ENCODE data around the gene IMPG1. TPM values are rescaled to one million over a fixed set of nuclear protein-coding genes. Genes with fewer than 3 reads are reported as not detected.

The IMPG1 gene
- total RNA-seq, 4 donors from 2014 or later: not detected

DNA sequence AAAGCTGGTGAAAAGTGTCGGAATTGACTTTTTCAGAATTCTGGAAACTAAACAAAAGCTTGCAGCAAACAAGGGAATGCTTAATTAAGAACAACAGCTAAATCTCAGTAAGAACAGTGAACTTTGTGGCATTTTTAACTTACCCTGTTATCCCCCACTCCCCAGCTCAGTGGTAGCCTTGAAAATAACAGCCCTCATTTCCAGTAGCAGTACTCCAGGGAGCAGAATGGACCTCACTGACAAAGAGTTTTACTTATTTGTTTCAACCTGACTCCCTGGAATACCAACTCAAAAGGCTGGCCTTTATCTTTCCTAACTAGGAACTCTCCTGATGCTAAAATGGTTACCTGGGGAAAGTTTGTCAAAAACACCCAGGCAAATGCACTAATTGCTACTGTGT is 108.9 kb downstream of the IMPG1 start:
- DNase-seq (ENCODE audit: low spot score) (no peak), ATAC-seq (ENCODE audit: low FRiP score) (no peak)
- TF ChIP-seq, protein P1, sequence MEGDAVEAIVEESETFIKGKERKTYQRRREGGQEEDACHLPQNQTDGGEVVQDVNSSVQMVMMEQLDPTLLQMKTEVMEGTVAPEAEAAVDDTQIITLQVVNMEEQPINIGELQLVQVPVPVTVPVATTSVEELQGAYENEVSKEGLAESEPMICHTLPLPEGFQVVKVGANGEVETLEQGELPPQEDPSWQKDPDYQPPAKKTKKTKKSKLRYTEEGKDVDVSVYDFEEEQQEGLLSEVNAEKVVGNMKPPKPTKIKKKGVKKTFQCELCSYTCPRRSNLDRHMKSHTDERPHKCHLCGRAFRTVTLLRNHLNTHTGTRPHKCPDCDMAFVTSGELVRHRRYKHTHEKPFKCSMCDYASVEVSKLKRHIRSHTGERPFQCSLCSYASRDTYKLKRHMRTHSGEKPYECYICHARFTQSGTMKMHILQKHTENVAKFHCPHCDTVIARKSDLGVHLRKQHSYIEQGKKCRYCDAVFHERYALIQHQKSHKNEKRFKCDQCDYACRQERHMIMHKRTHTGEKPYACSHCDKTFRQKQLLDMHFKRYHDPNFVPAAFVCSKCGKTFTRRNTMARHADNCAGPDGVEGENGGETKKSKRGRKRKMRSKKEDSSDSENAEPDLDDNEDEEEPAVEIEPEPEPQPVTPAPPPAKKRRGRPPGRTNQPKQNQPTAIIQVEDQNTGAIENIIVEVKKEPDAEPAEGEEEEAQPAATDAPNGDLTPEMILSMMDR (IDR thresholded peaks at IDR 0.05): no peak

DNA sequence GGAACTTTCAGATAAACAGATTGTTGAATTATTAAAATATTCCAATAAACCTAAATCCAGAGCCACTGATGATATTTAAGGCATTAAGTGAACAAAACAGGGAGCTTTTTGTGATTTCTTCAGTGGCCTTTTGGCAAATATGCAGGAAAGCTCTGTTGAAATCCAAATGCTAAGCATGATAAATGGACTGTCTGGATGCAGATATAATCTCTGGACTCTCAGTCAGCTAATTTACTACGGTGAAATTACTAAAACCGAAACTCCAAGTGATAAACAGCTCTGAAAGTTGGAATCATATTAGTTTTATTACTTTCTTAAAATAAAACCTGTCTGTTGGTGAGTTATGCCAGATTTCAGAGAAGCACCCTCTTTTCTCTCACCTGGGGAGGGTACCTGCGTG is 120.3 kb downstream of the IMPG1 start:
- DNase-seq (ENCODE audit: low spot score) (no peak), ATAC-seq (ENCODE audit: low FRiP score) (no peak)
- TF ChIP-seq, protein P1 (IDR thresholded peaks at IDR 0.05): no peak

DNA sequence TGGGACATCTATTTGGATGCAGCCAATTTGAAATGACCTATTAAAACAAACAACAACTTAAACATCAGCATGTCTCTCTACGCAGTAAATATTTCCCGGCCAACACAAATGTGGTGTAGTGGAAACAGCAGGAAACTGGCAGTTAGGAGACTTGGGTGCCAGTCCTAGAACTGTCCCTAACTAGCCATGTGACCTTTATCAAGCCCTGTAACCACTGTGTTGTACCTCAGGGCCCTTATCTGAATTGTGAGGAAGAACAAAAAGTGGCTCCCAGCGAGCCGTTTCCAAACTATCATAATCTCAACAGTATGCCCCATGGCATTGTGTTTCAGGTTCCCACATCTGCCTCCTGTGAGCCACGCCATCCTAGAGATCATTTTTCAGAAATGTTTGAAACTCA is 124.5 kb downstream of the IMPG1 start:
- ATAC-seq (ENCODE audit: low FRiP score): no peak
- TF ChIP-seq, protein P1 (IDR thresholded peaks at IDR 0.05): no peak
- no peak for DNase-seq (ENCODE audit: low spot score)

GRCh38 chr6:75946146-75946831 is 126.2 kb downstream of the IMPG1 start:
- DNase-seq (ENCODE audit: low spot score) (no peak), ATAC-seq (ENCODE audit: low FRiP score) (no peak)
- TF ChIP-seq, protein P1 (IDR thresholded peaks at IDR 0.05): no peak

DNA sequence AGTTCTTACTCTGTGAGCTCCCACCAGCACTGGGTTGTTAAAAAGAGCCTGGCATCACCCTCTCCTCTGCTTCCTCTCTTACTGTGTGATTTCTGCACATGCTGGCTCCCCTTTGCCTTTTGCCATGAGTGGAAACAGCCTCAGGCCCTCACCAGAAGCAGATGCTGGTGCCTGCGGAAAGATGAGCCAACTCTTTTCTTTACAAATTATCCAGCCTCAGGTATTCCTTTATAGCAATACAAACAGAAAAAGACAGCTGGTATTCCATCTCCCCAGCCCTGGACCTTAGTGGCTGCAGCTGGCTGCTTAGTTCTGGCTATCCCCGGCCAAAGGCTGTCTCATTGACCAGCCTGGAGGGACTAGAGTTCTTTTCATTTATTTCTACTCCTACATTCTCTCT is 129.1 kb downstream of the IMPG1 start:
- TF ChIP-seq, protein P1 (IDR thresholded peaks at IDR 0.05): no peak
- no peak for DNase-seq (ENCODE audit: low spot score)
- no peak for ATAC-seq (ENCODE audit: low FRiP score)

GRCh38 chr6:75941509-75941908 is 131.0 kb downstream of the IMPG1 start:
- no peak for DNase-seq (ENCODE audit: low spot score)
- TF ChIP-seq, protein P1 (IDR thresholded peaks at IDR 0.05): no peak
- ATAC-seq (ENCODE audit: low FRiP score): no peak

GRCh38 chr6:75940564-75940963 is 131.9 kb downstream of the IMPG1 start:
- DNase-seq (ENCODE audit: low spot score): no peak
- ATAC-seq (ENCODE audit: low FRiP score): no peak
- TF ChIP-seq, protein P1 (IDR thresholded peaks at IDR 0.05): no peak

Data from omental fat pad (tissue), 4 donors.